HG03521 (cell line): ENCODE results near the gene IMMP1L.

ENCODE experiments used
- ATAC-seq: cut with Tn5 transposase; IDR thresholded peaks from one replicate; pipeline ENCODE4 v1.9.1; 2021; ENCODE audit warnings: mild to moderate bottlenecking, moderate library complexity; ENCODE audit not compliant: unreplicated experiment

IMMP1L gene

DNA sequence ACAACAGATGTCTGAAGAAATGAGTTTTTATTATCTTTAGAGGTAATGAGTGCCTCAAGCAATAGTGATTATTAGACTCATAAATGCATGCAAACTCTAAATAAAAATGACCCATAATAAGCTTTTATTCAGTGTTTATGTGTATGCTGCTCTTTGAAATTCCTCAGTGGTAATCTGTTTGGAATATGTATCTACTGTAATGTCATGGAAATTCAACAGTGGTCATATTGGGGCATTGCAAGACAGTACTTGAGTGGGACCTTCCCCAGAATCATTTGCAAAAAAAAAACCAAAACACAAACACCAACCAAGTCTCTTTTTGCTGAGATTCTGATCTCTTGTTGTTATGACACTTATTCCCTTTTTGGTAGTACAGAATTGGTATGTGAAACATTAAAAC lies 104.8 kb downstream of the IMMP1L start:
- no peak for ATAC-seq

DNA sequence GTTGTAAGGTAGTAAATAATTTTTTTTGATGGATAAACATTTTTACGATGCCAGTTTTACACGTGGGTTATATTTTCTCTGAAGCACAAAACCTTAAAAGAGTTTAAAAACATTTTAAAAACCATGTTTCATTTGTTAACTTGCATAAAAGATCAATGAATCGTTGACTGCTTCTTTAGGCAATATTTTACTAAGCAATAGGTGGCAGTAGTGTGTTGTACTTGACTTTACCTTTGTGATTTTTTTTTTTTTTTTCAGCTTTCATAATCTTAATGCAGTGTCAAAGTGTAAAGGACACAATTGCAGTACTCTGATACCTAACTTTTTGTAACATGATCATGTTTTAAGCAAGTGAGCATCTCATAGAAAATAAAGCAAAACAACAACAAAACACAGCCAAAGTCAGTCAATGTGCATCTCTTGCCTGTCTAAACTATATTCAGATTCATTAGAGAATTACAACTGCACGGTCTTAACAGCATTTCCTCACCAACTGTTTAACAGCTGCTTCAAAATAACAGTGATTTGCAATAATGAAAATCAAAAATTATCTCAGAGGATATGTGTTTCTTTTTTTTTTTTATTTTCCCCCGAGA lies 112.1 kb downstream of the IMMP1L start:
- ATAC-seq, result no peak

DNA sequence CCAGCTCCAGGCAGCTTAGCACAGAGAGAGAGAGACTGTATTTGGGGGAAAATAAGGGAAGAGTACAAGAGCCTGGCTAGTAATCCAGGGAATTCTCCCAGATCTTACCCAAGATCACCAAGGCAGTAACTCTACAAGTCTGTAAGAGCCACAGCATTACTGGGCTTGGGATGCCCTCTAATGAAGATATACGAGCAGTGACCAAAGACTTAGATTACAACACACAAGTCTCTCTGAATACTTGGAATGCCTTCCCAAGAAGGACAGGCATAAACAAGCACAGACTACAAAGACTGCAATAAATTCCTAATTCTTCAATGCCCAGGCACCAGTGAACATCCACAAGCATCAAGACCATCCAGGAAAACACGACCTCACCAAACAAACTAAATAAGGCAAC lies 122.0 kb downstream of the IMMP1L start:
- ATAC-seq, result no peak

DNA sequence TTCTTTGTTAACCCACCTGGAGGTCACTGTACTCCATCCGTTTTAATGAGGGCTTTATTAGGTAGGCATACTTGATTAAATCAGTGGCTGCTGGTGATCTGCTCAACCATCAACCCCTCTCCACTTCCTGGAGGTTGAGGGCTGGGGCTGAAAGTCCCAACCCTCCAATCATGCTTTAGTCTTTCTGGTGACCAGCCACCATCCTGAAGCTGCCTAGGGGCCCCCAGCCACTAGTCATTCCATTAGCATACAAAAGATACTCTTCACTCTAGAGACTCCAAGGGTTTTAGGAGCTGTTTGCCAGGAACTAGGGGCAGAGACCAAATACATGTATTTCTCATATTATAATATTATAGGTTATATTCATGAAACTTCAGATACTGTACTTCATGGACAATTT lies 126.3 kb downstream of the IMMP1L start:
- ATAC-seq, result no peak
